Raji (cell line): ENCODE measurements around the gene EGFR.

Experiments
- POLR2A ChIP-seq: IDR thresholded peaks from 2 replicates; pipeline ENCODE4 v1.6.1; 2011; ENCODE audit warnings: low read depth, low read length, control low read depth; ENCODE audit not compliant: insufficient read depth

The EGFR gene

GRCh38 chr7:55044371-55044717, 25.5 kb downstream of the EGFR start:
- no peak for TF ChIP-seq POLR2A

GRCh38 chr7:55044791-55045190, 26.0 kb downstream of the EGFR start:
- TF ChIP-seq POLR2A, result no peak

GRCh38 chr7:55046582-55047342, 27.9 kb downstream of the EGFR start:
- TF ChIP-seq POLR2A, result no peak

- TF ChIP-seq POLR2A, result no peak
These were observed 29.5 kb downstream of the EGFR start for GRCh38 chr7:55048221-55048859.

GRCh38 chr7:55050281-55050680, 31.5 kb downstream of the EGFR start:
- TF ChIP-seq POLR2A, result no peak

GRCh38 chr7:55052081-55052480, 33.3 kb downstream of the EGFR start:
- TF ChIP-seq POLR2A, result no peak

GRCh38 chr7:55052741-55053427, 34.1 kb downstream of the EGFR start:
- no peak for TF ChIP-seq POLR2A

- no peak for TF ChIP-seq POLR2A
These were observed 35.1 kb downstream of the EGFR start for GRCh38 chr7:55053651-55054571.

GRCh38 chr7:55054758-55055157, 35.9 kb downstream of the EGFR start:
- no peak for TF ChIP-seq POLR2A

- no peak for TF ChIP-seq POLR2A
These were observed 36.7 kb downstream of the EGFR start for GRCh38 chr7:55055479-55055878.

GRCh38 chr7:55056068-55056467, 37.3 kb downstream of the EGFR start:
- no peak for TF ChIP-seq POLR2A

GRCh38 chr7:55056577-55057480, 38.0 kb downstream of the EGFR start:
- no peak for TF ChIP-seq POLR2A

GRCh38 chr7:55058314-55058713, 39.5 kb downstream of the EGFR start:
- no peak for TF ChIP-seq POLR2A

- no peak for TF ChIP-seq POLR2A
These were observed 40.2 kb downstream of the EGFR start for GRCh38 chr7:55059021-55059420.
